Measurements from ENCODE around the gene VPS18.

DNA sequence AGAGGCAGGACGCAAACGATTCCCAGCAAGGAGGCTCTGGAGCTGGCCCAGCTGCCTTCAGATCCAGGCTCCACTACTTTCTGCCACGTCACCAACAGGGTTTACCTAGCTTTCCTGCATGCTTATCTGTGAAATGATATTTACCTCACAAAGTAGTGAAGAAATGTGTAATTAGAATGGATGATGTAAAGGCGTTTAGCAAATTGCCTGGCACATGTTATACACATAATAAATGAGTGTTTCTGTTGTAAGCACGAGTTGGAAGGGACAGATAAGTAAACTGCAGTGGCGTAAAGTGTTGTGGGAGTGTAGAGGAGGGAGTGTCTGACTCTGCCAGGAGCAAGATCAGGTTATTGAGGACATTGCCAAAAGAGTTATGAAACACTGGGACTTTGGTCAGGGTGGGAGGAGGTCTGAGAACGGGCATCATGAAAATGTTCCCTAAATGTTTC, 55.5 kb downstream of the VPS18 start:
- no peak for TF ChIP-seq EZH2 (IDR thresholded peaks at IDR 0.05; ENCODE audit: low read depth)
- TF ChIP-seq, protein P1, sequence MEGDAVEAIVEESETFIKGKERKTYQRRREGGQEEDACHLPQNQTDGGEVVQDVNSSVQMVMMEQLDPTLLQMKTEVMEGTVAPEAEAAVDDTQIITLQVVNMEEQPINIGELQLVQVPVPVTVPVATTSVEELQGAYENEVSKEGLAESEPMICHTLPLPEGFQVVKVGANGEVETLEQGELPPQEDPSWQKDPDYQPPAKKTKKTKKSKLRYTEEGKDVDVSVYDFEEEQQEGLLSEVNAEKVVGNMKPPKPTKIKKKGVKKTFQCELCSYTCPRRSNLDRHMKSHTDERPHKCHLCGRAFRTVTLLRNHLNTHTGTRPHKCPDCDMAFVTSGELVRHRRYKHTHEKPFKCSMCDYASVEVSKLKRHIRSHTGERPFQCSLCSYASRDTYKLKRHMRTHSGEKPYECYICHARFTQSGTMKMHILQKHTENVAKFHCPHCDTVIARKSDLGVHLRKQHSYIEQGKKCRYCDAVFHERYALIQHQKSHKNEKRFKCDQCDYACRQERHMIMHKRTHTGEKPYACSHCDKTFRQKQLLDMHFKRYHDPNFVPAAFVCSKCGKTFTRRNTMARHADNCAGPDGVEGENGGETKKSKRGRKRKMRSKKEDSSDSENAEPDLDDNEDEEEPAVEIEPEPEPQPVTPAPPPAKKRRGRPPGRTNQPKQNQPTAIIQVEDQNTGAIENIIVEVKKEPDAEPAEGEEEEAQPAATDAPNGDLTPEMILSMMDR (conservative IDR thresholded peaks at IDR 0.05), result no peak

Measured in PC-9 (cell line).